ENCODE measurements around the gene PPP2R5B. TPM values are rescaled to one million over a fixed set of nuclear protein-coding genes. Genes with fewer than 3 reads are reported as not detected.

The PPP2R5B gene
- total RNA-seq, 2 experiments from 2014 or later: 9.7 to 11.9 TPM

DNA sequence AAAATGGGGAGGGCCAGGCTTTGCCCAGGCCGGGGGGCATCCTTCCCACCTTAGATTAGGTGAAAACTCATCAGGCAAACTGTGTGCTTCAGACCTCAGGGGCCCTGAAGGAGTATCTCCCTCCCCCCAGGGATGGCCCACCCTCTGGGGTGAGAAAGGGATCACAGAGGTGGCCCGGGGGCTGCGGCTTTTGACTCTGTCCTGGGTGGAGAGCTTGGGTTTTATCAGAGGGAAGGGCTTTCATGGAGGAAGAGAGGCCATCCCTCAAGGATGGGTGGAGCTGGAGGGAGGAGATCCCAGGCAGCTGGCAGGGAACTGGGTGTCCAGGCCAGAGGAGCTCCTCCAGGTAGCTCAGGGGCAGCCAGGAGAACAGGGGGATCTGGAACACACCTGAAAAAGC, 3.1 kb upstream of the PPP2R5B start:
- Mint-ChIP-seq H3K4me3 (no peak overlapping the region), H3K36me3 (no peaks in the 10 kb centered on the region), H3K27ac (no peak overlapping the region), H3K9me3 (no peaks in the 10 kb centered on the region), H3K4me1 (ENCODE audit: low read depth) (peaks cover 27% of the 10 kb centered on the region), H3K27me3 (no peaks in the 10 kb centered on the region)
- intact Hi-C loops (cut with micrococcal nuclease): no loop called here
- no peak for DNase-seq
- ChIA-PET CTCF (no interaction called here), POLR2A (no interaction called here)

DNA sequence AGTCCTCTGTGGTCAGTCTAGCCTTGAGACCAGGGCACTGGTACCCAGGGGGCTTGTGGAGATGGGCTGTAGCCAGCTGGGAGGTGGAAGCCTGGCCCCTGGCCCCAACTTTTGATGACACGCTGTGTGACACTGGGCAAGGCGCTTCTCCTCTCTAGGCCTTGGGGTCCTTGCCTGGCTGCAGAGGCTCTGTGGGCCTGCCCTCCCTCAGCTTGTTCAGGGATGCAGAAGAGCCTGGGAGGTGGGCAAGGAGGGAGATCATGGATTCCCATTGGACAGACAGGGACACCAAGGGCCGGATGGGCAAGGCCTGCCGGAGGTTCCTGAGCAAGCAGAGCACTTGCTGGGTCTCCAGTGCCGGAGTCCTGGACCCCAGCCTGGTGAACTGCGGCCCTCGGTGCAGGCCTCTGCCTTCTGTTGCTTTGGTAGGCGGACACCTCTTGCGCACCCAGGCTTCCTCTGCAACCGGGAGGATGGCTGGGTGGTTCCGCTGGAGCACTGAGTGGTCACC, 1.3 kb upstream of the PPP2R5B start:
- Mint-ChIP-seq H3K4me1 (ENCODE audit: low read depth) (peaks cover 16% of the 10 kb centered on the region), H3K4me3 (no peak overlapping the region), H3K27me3 (no peaks in the 10 kb centered on the region), H3K9me3 (no peaks in the 10 kb centered on the region), H3K27ac (no peak overlapping the region), H3K36me3 (peaks cover 2% of the 10 kb centered on the region)
- ChIA-PET CTCF (interaction anchor here (0.9 to 2.0 kb wide), 3 partner anchors 79 to 188 kb away, joined by 3 to 11 read pairs (median 4); partner anchors contain the start of genes ARL2 and CDC42BPG), POLR2A (interaction anchor here (1.5 to 2.0 kb wide), 2 partner anchors 91 to 199 kb away, joined by 4 to 7 read pairs; partner anchors contain the start of genes ARL2, FAU and MRPL49)
- no peak for DNase-seq
- intact Hi-C loops (cut with micrococcal nuclease): no loop called here

DNA sequence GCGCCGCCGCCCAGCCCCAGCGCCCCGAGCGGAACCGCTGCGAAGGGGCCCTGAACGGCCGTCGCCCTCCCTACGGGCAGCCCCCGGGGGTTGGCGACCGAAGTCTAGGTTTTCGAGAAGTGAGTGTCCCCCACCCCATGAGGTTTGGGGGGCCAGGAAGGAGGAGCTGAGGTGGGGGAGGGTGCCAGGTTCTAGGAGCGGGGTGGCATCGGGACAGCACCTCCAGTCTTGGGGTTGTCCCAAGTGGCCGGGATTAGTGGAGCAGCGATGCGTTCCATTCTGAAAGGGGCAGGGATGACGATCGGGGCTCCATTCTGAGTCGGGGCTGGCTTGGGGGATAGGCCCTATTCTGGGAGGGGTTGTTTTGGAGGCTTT, 408 bp downstream of the PPP2R5B start:
- no peaks in the 10 kb centered on the region for H3K27me3 Mint-ChIP-seq
- peaks cover 2% of the 10 kb centered on the region for H3K36me3 Mint-ChIP-seq
- peak overlapping the region; percentile 8 for H3K27ac Mint-ChIP-seq
- H3K4me3 Mint-ChIP-seq: peak overlapping the region; percentile 85
- ChIA-PET CTCF (interaction anchor here (1.1 to 2.0 kb wide), 2 partner anchors 88 to 89 kb away, joined by 3 to 11 read pairs; partner anchors contain the start of gene ARL2), POLR2A (interaction anchor here (1.3 to 2.1 kb wide), 5 partner anchors 46 to 197 kb away, joined by 4 to 7 read pairs (median 6); partner anchors contain the start of genes ARL2, EHD1, FAU and MRPL49)
- H3K9me3 Mint-ChIP-seq: no peaks in the 10 kb centered on the region
- peak; percentile 42 for DNase-seq
- intact Hi-C loops (cut with micrococcal nuclease): loop anchor here (1.0 kb wide), 3 partner anchors 8 to 102 kb away; partner anchors contain the start of genes ARL2, ATG2A and SNX15
- peaks cover 15% of the 10 kb centered on the region for H3K4me1 Mint-ChIP-seq (ENCODE audit: low read depth)

DNA sequence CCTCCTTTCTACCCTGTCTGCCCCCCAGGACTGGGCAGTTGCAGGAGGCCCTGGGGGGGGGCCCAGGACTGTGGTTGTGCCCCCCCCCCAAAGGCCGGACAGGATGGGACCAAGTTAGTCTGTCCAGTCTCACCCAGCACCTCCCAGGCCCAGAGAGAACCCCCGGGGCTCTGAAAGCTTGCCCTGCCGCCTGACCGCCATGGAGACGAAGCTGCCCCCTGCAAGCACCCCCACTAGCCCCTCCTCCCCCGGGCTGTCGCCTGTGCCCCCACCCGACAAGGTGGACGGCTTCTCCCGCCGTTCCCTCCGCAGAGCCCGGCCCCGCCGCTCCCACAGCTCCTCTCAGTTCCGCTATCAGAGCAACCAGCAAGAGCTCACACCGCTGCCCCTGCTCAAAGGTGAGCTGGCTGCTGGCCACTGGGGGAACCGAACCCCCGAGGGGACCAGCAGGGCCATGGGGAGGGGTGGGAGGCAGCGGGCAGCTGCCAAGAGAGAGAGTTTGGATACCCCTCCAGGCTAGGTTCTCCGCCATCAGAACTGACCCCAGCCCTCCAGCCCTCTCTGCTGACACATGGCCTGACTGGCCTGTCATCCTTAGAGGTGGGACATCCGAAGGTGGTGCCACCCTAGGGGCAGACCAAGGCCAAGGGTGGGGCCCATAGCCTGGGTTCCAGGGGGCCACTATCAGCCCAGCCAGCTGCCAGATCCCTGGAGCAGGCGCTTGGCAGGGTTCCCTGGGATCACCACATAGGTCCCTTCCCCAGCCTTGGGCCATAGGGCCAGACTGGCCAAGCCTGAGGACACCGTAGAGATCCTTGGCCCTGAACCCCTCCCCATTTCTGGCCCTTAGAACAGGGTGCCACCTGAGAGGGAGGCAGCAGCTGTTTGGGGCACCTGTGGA, 1.3 kb downstream of the PPP2R5B start:
- ChIA-PET CTCF (interaction anchor here (2.0 kb wide), 1 partner anchor 88 kb away, joined by 11 read pairs; the partner anchor contains the start of gene ARL2), POLR2A (interaction anchor here (1.7 to 2.1 kb wide), 3 partner anchors 47 to 88 kb away, joined by 5 to 7 read pairs (median 6); partner anchors contain the start of genes ARL2 and EHD1)
- peaks cover 15% of the 10 kb centered on the region for H3K4me1 Mint-ChIP-seq (ENCODE audit: low read depth)
- H3K27me3 Mint-ChIP-seq: no peaks in the 10 kb centered on the region
- DNase-seq: no peak
- no peak overlapping the region for H3K27ac Mint-ChIP-seq
- intact Hi-C loops (cut with micrococcal nuclease): loop anchor here (1.0 kb wide), 1 partner anchor 8 kb away; the partner anchor contains the start of gene ATG2A
- peak overlapping the region; percentile 85 for H3K4me3 Mint-ChIP-seq
- no peaks in the 10 kb centered on the region for H3K9me3 Mint-ChIP-seq
- peaks cover 5% of the 10 kb centered on the region for H3K36me3 Mint-ChIP-seq

DNA sequence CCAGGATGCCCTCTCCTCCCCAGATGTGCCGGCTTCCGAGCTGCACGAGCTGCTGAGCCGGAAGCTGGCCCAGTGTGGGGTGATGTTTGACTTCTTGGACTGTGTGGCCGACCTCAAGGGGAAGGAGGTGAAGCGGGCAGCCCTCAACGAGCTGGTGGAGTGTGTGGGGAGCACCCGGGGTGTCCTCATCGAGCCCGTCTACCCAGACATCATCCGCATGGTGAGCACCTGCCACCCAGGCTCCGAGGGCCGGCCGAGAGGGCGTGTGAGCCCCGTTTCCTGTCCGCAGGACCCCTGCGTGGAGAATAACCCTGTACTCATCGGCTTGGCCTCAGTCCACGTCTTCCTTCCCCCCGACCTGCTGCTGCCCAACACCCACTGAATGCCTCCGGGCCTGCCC, 2.2 kb downstream of the PPP2R5B start:
- Mint-ChIP-seq H3K9me3 (no peaks in the 10 kb centered on the region), H3K4me1 (ENCODE audit: low read depth) (peaks cover 15% of the 10 kb centered on the region), H3K27me3 (no peaks in the 10 kb centered on the region), H3K4me3 (no peak overlapping the region), H3K27ac (no peak overlapping the region), H3K36me3 (peaks cover 7% of the 10 kb centered on the region)
- ChIA-PET CTCF (interaction anchor here (0.6 to 1.0 kb wide), 3 partner anchors 35 to 112 kb away, joined by 3 read pairs; no protein-coding TSS in a partner anchor), POLR2A (no interaction called here)
- intact Hi-C loops (cut with micrococcal nuclease): no loop called here
- DNase-seq: no peak

DNA sequence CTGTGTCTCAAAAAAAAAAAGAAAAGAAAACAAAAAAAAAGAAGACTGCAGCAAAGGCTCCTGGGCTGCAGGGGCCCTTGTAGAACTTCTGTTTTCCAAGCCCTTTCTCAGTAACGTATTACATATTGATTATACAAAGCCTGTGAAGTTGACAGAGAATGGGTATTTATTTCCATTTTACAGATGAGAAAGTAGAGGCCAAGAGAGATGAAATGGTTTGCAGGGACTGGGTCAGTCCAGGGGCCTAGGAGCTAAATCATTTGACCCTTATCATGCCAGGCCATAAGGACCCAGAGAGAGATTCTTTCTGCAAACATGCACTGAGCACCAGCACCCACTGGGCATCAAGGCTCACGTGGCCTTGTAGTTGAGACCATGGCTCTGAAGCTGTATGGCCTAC, 4.5 kb downstream of the PPP2R5B start:
- Mint-ChIP-seq H3K36me3 (peaks cover 7% of the 10 kb centered on the region), H3K27me3 (no peaks in the 10 kb centered on the region), H3K9me3 (no peaks in the 10 kb centered on the region), H3K4me1 (ENCODE audit: low read depth) (peaks cover 12% of the 10 kb centered on the region), H3K27ac (no peak overlapping the region), H3K4me3 (no peak overlapping the region)
- DNase-seq: no peak
- CTCF ChIA-PET: no interaction called here
- POLR2A ChIA-PET: no interaction called here
- intact Hi-C loops (cut with micrococcal nuclease): no loop called here

DNA sequence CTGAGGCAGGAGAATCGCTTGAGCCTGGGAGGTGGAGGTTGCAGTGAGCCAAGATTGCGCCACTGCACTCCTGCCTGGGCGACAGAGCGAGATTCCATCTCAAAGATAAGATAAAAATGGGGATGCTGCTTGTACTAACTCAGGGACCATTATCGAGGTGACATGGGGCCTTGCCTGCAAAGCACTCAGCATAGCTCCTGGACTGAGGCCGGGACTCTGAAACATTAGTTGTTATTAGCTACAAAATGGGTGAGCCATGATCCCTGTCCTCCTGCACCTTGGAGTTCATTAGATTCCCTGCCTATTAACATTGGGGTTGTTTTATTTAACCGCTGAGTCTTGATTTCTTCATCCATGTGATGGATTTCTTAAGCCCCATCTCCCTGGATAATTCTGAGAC, 5.1 kb downstream of the PPP2R5B start:
- peaks cover 7% of the 10 kb centered on the region for H3K36me3 Mint-ChIP-seq
- CTCF ChIA-PET: no interaction called here
- intact Hi-C loops (cut with micrococcal nuclease): no loop called here

DNA sequence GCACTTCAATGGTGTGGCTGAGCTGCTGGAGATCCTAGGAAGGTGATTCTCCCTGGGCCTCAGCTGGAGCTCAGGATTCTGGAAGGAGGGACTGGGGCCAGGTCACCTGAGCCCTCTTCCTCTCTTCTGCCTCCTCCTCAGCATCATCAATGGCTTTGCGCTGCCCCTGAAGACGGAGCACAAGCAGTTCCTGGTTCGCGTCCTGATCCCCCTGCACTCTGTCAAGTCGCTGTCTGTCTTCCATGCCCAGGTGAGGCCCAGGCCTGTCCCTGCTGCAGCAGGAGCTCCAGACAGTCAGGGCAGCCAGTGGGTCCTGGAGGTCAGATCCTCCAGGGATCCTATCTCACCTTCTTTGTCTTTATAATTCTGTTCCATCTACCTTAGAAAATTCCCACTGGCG, 5.9 kb downstream of the PPP2R5B start:
- Mint-ChIP-seq H3K27me3 (no peaks in the 10 kb centered on the region), H3K4me3 (no peak overlapping the region), H3K27ac (no peak overlapping the region), H3K36me3 (peaks cover 7% of the 10 kb centered on the region), H3K4me1 (ENCODE audit: low read depth) (peaks cover 2% of the 10 kb centered on the region), H3K9me3 (no peaks in the 10 kb centered on the region)
- no peak for DNase-seq
- ChIA-PET CTCF (no interaction called here), POLR2A (no interaction called here)
- intact Hi-C loops (cut with micrococcal nuclease): no loop called here

More for the DNA sequence above, 5.1 kb downstream of the PPP2R5B start:
- no peak for DNase-seq
- Mint-ChIP-seq H3K4me1 (ENCODE audit: low read depth) (peaks cover 7% of the 10 kb centered on the region), H3K27ac (no peak overlapping the region), H3K9me3 (no peaks in the 10 kb centered on the region), H3K27me3 (no peaks in the 10 kb centered on the region), H3K4me3 (no peak overlapping the region)
- POLR2A ChIA-PET: no interaction called here

DNA sequence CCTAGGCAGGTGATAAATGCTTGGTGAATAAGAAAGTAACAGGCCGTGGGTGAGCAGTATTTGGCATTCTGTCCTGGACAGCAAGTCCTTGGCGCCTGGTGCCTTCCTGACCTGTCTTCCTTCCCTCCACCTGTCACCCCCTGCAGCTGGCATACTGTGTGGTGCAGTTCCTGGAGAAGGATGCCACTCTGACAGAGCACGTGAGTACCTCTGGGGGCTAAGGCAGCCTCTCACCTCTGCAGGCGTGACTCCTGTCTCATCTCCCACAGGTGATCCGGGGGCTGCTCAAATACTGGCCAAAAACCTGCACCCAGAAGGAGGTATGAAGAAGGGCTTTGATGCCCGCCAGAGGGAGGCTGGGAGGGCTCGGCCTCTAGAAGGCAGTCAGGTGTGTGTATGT, 6.8 kb downstream of the PPP2R5B start:
- peaks cover 7% of the 10 kb centered on the region for H3K36me3 Mint-ChIP-seq
- peaks cover under 1% of the 10 kb centered on the region for H3K4me1 Mint-ChIP-seq (ENCODE audit: low read depth)
- POLR2A ChIA-PET: no interaction called here
- H3K27me3 Mint-ChIP-seq: no peaks in the 10 kb centered on the region
- intact Hi-C loops (cut with micrococcal nuclease): no loop called here
- CTCF ChIA-PET: no interaction called here
- H3K27ac Mint-ChIP-seq: no peak overlapping the region
- H3K9me3 Mint-ChIP-seq: no peaks in the 10 kb centered on the region
- DNase-seq: no peak
- H3K4me3 Mint-ChIP-seq: no peak overlapping the region

DNA sequence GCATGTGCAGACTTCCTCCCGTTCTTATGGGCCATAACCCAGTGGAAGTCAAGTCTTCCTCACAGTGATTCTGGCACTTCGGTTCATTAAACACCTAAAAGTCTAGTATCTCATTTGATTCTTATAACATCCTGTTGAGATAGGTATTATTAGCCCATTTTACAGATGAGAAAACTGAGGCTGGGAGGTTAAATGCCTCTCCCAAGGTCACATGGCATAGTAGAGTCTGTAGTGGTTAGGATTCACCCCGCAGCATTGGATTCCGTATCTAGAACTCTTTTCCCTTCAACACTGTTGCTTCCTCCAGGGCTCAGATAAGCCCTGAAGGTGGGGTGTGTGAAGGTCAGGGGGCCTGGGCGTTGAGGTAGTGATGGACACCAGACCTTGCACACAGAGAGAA, 7.8 kb downstream of the PPP2R5B start:
- peaks cover 7% of the 10 kb centered on the region for H3K36me3 Mint-ChIP-seq
- no peak overlapping the region for H3K4me3 Mint-ChIP-seq
- CTCF ChIA-PET: no interaction called here
- H3K27ac Mint-ChIP-seq: no peak overlapping the region
- POLR2A ChIA-PET: no interaction called here
- no peaks in the 10 kb centered on the region for H3K9me3 Mint-ChIP-seq
- peaks cover 3% of the 10 kb centered on the region for H3K4me1 Mint-ChIP-seq (ENCODE audit: low read depth)
- no peaks in the 10 kb centered on the region for H3K27me3 Mint-ChIP-seq
- DNase-seq: no peak
- intact Hi-C loops (cut with micrococcal nuclease): no loop called here

DNA sequence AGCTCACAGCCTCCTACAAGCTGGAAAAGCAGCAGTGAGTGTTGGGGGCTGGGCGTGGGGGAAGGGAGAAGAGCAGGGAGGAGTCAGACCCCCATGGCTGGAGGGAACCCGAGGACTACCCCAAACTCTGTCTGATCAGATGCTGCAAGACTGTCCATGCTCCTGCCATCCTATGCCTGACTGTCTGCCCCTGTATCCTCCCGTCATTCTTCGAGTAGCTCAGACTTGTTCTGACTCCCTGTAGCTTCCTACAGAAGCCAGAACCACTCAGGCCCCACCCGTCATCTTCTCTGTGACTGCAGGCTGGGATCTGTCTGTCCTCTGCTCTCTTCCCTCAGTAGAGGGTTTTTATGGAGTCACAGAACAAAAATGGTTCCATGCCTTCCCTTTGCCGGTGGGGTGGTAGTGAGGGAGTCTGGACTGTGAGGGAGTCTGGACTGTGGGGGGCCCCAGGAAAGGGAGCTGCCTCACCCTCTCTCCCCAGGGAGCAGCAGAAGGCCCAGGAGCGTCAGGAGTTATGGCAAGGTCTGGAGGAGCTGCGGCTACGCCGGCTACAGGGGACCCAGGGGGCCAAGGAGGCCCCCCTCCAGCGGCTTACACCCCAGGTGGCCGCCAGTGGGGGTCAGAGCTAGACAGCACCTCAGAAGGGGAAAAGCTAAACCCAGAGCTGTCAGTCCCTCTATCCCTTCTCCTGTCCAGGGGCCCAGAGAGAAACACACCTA, 8.9 kb downstream of the PPP2R5B start:
- Mint-ChIP-seq H3K4me3 (no peak overlapping the region), H3K27ac (no peak overlapping the region), H3K27me3 (no peaks in the 10 kb centered on the region), H3K9me3 (no peaks in the 10 kb centered on the region), H3K36me3 (peaks cover 5% of the 10 kb centered on the region), H3K4me1 (ENCODE audit: low read depth) (peaks cover 3% of the 10 kb centered on the region)
- ChIA-PET POLR2A (no interaction called here), CTCF (interaction anchor here (0.7 kb wide), 1 partner anchor 81 kb away, joined by 3 read pairs; the partner anchor contains the start of gene ARL2)
- DNase-seq: no peak
- intact Hi-C loops (cut with micrococcal nuclease): no loop called here

Data from activated CD4-positive, alpha-beta memory T cell treated with anti-CD3 and anti-CD28 coated beads for 36 hours (primary cell).